Erythroblast (primary cell): ENCODE results near the gene GABRG3.

Source experiments
- DNase-seq, 2 experiments: peaks; one replicate each; lab custom pipeline; 2025; lab: John Stamatoyannopoulos, UW
- GATA1 ChIP-seq: IDR thresholded peaks from 2 replicates; pipeline ENCODE4 v1.6.1; 2011; ENCODE audit warnings: low read depth, mild to moderate bottlenecking, control low read depth, low read length, moderate library complexity
- POLR2A ChIP-seq: IDR thresholded peaks from 2 replicates; pipeline ENCODE4 v1.6.1; 2011; ENCODE audit warnings: mild to moderate bottlenecking, low read length

Gene GABRG3

DNA sequence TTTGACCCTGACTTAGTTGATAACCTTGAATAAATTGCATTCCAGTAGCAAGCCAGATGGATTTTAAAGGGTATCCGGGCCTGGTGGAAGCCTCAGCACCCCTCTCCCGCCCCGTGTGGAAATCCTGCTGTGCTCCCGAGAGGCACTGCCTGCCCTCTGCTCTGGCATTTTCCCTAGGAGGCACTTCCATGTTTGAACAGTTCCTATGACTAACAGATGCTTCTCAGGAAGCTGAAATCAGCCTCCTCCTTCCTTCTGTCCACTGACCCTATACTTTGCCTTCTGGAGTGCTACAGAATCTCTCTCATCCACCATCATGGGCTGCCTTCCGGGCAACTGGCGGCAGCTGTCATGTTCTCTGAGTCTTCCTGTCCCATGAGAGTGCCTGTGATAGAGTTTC, 90.8 kb downstream of the GABRG3 start:
- TF ChIP-seq POLR2A = no peak
- no peak for TF ChIP-seq GATA1

DNA sequence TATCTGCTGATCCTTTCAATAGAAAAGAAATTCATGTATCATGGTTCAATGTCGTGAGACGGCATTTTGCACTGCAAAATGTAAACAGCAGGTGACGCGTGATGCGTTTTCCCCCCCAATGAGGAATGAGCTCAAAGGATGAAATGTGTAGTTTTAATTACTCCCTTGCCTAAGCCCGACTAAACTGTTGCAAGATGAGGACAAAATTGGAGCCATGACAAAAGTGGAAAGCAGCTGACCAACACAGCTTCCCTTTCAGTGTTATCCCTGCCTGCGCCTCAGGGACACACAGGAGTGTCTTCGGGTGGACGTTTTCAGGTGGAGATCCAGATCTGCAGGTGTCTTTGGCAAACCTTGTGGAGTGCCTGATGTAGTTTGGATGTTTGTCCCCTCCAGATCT, 92.0 kb downstream of the GABRG3 start:
- DNase-seq = no peak
- TF ChIP-seq POLR2A (no peak), GATA1 (no peak)

More for the DNA sequence above, 90.8 kb downstream of the GABRG3 start:
- DNase-seq = no peak

- no peak for DNase-seq
- TF ChIP-seq GATA1 (no peak), POLR2A (no peak)
Measured at GRCh38 chr15:27064080-27064479, 93.1 kb downstream of the GABRG3 start.

DNA sequence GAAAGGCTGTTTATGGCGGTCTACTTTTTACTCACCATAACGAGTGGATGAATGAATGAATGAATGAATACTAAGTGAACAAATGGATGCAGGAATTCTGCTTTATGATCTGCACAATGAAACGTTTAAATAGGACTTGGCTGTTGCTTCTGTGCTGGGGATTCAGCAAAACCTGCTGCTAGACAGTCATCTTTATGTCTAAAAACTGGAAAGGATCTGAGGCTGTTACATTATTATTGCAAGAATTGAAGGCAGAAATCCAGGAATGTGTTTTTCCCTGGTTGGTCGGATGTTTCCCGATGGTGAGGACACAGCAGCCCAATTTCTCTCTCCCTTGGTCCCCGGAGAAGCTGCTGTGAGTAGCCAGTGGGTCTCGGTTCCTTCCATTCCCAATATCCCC, 94.2 kb downstream of the GABRG3 start:
- TF ChIP-seq GATA1 = no peak
- no peak for TF ChIP-seq POLR2A
- DNase-seq = no peak

DNA sequence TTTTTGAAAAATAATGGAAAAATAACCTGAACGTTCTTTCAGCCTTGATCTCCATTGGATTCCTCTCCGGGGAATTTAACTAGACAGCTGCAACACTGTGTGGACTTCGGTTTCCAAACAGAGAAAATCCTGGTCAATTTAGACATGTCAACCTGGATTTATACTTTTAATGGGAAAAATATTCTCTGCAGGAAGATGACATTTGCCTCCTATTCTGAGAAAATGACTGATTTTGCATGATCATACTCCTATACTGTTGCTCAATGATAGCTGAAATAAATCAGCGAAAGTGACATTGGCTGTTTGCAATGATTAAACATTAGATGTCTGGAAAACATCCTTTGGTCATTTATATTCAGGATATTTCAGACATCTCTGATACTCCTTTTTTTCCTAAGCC, 94.8 kb downstream of the GABRG3 start:
- TF ChIP-seq POLR2A (no peak), GATA1 (no peak)
- no peak for DNase-seq

GRCh38 chr15:27066446-27066845, 95.5 kb downstream of the GABRG3 start:
- TF ChIP-seq POLR2A = no peak
- TF ChIP-seq GATA1 = no peak
- DNase-seq = no peak

- no peak for TF ChIP-seq GATA1
- TF ChIP-seq POLR2A = no peak
- no peak for DNase-seq
Measured at GRCh38 chr15:27067175-27067574, 96.2 kb downstream of the GABRG3 start.

GRCh38 chr15:27070841-27071240, 99.9 kb downstream of the GABRG3 start:
- TF ChIP-seq GATA1 (no peak), POLR2A (no peak)
- DNase-seq = no peak

DNA sequence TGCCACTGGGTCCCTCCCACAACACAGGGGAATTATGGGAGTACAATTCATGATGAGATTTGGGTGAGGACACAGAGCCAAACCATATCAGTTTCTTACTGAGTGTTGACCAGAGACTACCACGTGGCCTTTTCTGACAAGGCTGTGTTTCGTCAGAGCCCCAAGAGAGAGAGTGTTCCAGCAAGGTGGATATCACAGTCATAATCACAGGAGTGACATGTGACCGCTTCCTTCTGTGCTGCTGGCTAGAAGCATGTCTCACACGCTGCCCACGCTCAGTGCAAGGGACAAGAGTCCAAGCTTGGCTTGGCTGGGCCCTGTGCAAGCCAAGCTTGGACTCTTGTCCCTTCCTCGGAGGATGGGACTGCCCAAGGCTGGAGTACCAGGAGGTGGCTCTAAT, 103.2 kb downstream of the GABRG3 start:
- DNase-seq = no peak
- TF ChIP-seq POLR2A = no peak
- TF ChIP-seq GATA1 = no peak

GRCh38 chr15:27077790-27078189, 106.8 kb downstream of the GABRG3 start:
- no peak for TF ChIP-seq GATA1
- TF ChIP-seq POLR2A = no peak
- DNase-seq = no peak

GRCh38 chr15:27081676-27082418, 110.9 kb downstream of the GABRG3 start:
- no peak for DNase-seq
- TF ChIP-seq GATA1 (no peak), POLR2A (no peak)

GRCh38 chr15:27082526-27082925, 111.5 kb downstream of the GABRG3 start:
- no peak for DNase-seq
- TF ChIP-seq GATA1 (no peak), POLR2A (no peak)

- no peak for TF ChIP-seq POLR2A
- TF ChIP-seq GATA1 = no peak
- DNase-seq = no peak
Measured at GRCh38 chr15:27084844-27085243, 113.9 kb downstream of the GABRG3 start.

GRCh38 chr15:27086149-27086548, 115.2 kb downstream of the GABRG3 start:
- TF ChIP-seq GATA1 (no peak), POLR2A (no peak)
- no peak for DNase-seq

- DNase-seq = no peak
- TF ChIP-seq POLR2A = no peak
- no peak for TF ChIP-seq GATA1
Measured at GRCh38 chr15:27086805-27087204, 115.8 kb downstream of the GABRG3 start.
